NCI-H1417 treated with DMSO at 0.1 percent for 48 hours (cell line): ENCODE measurements around the gene CAMK2A.
"Not testable (repeated sequence)": the region's sequence is repeated elsewhere in the genome, so short reads cannot be mapped to it uniquely, and the experiment has no call there.

ENCODE experiments used
- DNase-seq: peaks from one replicate; lab custom pipeline; 2025; lab: John Stamatoyannopoulos, UW

The CAMK2A gene

GRCh38 chr5:150234576-150235499, 54.7 kb downstream of the CAMK2A start:
- no peak for DNase-seq

DNA sequence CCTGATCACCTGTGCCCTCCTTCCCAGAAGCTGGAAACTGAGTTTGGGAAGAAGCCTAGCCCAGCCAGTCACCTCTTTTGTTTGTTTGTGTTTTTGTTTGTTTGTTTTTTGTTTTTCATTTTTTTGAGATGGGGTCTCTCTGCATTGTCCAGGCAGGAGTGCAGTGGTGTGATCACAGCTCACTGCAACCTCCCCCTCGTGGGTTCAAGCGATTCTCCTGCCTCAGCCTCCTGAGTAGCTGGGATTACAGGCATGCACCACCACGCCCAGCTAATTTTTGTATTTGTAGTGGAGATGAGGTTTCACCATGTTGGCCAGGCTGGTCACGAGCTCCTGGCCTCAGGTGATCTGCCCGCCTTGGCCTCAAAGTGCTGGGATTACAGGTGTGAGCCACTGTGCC, 55.9 kb downstream of the CAMK2A start:
- not testable (repeated sequence) for DNase-seq

GRCh38 chr5:150230842-150231241, 58.7 kb downstream of the CAMK2A start:
- DNase-seq, result no peak

- no peak for DNase-seq
Measured at GRCh38 chr5:150229571-150229970, 60.0 kb downstream of the CAMK2A start.

DNA sequence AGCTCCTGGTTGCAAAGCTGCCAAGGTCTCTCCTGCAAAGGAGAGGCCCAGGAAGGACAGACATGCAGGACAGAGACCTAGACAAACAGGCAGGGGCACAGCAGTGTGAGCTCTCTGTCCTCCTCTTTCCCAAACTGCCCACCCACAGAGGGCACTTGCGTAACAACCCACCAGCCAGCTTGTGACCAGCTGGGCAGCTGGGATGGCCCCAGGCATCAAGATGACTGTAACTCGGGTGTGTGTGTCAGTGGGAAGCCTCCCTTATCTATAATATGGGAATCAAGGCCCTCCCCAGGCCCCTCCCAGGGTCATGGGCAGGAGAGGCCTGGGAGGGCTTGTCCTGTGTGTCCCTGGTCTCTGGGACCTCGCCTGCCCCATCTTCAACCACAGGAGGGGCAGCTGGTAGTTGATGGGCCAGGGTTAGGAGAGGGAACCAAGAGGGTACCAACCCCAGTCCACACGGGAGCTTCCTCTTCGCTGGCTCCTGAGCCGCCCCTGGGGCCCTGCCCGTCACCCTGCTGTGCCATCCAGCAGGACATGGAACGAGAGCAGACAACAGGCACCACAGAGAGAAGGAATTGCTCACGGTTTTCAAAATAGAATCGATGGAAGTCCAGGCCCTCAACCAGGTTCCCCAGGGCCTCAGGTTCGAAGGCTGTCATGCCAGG, 61.8 kb downstream of the CAMK2A start:
- DNase-seq, result no peak

GRCh38 chr5:150227036-150227435, 62.5 kb downstream of the CAMK2A start:
- DNase-seq, result no peak

DNA sequence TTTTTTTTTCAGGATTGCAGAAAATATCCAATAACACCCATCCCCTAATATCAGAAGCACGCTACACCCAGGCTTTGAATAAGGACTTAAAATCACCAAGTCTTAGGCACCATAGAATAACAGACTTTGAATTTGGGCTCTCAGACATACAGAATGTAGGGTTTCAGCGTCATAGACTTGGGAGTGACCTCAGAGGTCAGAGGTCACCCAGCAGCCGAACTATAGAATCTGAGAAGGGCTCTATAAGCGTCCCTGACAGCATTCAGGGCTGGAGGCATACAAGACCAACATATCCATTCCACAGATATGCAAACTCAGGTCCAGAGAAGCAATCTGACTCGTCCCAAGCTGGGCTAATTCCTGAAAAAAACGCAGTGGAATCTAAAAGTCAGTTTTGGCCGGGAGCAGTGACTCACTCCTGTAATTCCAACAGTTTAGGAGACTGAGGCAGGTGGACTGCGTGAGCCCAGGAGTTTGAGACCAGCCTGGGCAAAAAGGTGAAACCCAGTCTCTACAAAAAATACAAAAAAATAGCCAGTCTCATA, 65.0 kb downstream of the CAMK2A start:
- DNase-seq, result no peak

DNA sequence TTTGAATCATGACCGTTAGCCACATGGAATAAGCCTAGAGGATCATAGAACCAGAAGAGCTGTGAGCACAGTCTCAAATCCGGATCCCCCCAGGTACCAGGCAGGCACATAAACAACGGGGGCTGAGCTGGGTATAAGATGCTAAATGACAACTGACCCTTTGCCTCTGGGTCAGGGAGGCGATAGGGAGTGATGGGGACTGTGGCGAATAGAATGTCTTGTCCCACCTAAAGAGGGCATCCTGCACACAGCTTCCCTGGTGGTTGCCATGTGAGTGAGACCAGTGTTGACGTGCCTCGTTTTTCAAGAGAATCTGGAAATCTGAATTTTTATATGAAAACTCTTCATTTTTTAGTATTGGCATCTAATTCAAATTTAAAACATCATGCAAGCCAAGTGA, 66.1 kb downstream of the CAMK2A start:
- no peak for DNase-seq

GRCh38 chr5:150222906-150223305, 66.7 kb downstream of the CAMK2A start:
- no peak for DNase-seq

DNA sequence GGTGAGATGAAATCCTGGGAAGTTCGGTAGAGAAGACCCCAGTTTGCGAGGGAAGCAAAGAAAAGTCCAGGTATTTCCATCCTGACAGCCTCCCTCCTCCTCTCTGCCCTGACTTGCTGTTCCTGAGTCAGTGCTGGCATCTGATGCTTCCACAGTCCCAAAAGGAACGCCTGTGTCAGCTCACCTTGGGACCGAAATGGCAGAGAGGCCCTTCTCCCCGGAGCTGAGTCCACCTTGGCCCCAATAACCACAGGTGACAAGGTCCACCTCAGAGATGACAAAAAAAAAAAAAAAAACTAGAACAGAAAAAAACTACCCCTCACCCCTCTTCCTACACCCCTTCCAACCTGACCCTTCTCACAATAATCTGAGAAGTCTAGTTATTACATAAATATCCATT, 68.1 kb downstream of the CAMK2A start:
- no peak for DNase-seq

DNA sequence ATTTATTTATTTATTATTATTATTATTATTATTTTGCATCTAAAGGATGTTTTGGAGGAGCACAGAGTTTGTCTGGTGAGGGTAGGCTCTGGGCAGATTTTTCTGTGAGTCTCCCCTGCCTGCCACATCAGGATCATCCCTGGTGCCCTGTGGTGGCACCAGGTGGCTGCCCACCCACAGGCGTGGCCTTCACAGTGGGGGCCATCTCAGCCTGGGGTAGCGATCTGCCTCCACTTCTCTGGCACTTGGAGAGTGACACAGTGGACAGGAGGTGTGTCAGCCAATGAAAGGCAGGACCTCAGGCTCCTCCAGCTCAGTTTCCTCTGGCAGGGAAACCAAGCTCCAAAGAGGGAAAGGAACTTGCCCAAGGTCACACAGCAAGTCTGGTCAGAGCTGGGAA, 69.7 kb downstream of the CAMK2A start:
- DNase-seq, result no peak

- DNase-seq, result no peak
Measured at GRCh38 chr5:150219142-150219541, 70.4 kb downstream of the CAMK2A start.

DNA sequence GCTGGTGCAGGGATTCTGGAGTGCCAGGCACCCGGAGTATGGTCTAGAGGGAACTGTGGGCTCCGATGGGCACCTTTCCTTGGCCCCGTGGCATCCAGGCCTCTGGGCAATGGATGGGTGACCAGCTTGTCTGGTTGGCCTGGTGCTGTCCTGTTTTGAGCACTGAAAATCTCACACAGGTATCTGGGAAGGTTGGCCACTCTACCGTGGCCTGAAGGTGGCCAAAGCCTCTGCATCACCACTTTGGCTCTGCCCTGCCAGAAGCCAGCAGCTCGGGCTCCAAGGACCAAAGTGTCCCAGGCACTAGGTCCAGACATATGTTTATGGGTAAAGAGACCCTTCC, 70.9 kb downstream of the CAMK2A start:
- no peak for DNase-seq

GRCh38 chr5:150217873-150218692, 71.5 kb downstream of the CAMK2A start:
- DNase-seq, result peak; percentile 30

DNA sequence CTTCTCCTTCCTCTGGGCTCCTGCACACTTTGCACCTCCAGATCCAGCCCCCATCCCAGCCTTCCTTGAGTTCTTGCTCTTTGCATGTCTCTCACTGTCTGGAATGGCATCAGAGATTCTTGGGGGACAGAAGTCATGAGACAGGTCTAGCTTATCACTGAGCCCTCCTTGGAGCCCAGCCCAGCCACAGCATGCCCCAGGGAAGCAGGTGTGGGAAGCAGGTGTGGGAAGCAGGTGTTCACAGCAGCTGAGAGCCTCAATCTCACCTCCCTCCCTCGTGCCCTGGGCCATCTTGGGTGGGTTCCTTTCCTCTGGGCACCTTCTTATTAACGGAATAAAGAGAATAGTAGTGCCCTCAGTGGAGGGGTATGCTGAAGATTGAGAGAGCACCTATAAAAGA, 72.5 kb downstream of the CAMK2A start:
- no peak for DNase-seq

- no peak for DNase-seq
Measured at GRCh38 chr5:150215979-150216944, 73.3 kb downstream of the CAMK2A start.

DNA sequence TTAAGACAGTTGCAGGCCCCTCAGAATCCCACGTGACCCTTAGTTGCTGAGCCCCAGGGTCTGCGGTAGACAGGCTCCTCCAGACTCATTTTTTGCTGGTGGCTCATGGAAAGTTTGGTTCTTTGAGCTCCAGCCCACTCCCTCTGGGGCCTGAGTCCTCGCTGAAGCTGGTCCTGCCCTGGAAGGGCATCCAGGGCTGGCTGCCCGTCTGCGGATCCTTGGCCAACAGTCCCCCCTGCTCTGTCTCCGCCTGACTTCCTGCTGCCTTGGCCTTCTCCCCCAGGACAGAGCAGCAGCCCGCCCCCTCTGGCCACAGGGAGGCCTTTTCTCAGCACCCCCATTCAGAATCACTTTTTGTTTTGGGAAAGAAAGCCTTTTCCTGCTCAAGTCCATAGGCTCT, 75.3 kb downstream of the CAMK2A start:
- DNase-seq, result no peak

GRCh38 chr5:150213530-150213929, 76.0 kb downstream of the CAMK2A start:
- DNase-seq, result no peak

GRCh38 chr5:150211156-150212030, 78.2 kb downstream of the CAMK2A start:
- DNase-seq, result no peak

GRCh38 chr5:150210644-150211043, 78.9 kb downstream of the CAMK2A start:
- no peak for DNase-seq
